GM03348 (cell line): ENCODE results near the gene CELF2.

ENCODE experiments used
- DNase-seq: peaks from one replicate; pipeline ENCODE4 v3.0.0; 2012; ENCODE audit warnings: low spot score

The CELF2 gene

DNA sequence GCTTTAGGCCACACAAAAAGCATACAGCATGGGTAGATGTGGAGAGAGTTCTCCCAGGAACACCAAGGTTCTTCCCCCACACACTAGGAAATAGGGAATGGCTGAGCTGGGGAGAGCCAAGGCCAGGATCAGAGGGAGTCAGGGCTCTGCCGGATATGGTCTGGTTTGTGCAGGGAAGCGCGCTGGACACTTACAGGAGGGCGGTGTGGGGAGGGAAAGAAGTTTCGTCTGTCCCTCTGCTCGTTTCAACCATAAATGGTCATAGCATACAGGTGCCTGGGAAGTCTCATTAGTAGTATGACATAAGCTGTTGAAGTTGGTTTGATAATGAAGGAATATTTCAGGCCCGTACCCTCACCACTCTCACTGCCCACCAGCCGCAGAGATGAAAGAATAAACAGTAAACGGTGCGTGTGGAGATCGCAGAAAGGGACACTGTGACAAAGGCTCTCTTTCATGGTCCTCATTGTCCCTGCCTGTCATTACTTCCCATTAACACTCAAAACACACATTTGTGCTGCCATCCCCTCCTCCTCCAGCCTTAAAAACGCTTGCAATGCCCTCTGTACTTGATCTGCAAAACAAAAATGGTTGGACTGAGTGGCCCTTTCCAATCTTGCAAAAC, 207.2 kb downstream of the CELF2 start:
- DNase-seq, result no peak

DNA sequence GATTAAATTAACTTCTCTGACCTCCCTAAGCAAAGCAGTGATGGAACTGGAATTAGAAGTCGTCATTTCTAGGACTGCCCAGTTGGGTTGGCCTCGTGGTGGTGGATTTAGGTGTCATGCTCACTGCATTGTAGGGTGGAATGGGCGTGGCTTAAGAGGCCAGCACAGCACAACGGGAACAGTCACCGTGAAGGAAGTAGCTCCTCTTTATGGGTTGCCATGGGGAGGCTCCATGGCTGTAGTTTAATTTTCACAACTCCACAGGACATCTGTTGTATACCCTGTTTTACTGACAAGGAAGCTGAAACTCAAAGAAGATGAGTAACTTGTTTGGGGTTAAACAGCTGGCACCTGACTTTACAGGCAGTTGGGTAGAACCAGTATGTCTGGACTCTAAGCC, 208.3 kb downstream of the CELF2 start:
- no peak for DNase-seq

DNA sequence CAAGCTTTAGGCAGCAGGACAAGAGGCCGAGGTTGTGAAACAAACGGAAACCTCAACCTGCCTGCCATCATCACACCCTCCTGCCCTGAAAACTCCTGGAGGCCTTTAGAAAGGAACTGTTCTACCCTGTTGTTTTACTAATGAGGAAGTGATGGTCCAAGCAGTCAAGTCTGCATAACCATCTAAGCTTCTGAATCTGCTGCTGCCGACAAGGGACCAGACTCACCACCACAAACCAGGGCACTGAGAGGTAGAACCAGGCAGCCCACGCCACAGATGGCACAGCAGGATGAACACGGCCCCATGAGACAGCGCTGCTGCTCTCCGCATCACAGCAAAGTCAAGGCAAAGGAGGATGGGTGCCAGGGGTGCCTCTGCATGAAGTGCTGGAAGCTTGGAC, 209.4 kb downstream of the CELF2 start:
- no peak for DNase-seq

DNA sequence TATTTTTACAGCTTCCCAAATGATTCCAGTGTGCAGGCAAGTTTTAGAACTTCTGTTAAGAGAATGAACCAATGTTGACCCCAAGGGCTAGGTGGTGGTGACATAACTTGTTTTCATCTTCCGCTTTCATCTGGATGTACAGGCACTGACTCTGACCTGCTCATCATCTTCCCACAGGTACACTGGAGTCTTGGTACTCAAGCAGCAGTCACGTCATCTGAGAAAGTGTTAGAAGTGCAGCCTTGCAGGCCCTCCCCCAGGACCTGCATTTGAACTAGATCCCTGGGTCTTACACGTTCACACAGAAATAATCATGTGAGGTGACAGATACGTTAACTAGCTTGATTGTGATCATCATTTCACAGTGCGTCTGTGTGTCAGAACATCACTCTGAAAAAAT, 212.2 kb downstream of the CELF2 start:
- no peak for DNase-seq

DNA sequence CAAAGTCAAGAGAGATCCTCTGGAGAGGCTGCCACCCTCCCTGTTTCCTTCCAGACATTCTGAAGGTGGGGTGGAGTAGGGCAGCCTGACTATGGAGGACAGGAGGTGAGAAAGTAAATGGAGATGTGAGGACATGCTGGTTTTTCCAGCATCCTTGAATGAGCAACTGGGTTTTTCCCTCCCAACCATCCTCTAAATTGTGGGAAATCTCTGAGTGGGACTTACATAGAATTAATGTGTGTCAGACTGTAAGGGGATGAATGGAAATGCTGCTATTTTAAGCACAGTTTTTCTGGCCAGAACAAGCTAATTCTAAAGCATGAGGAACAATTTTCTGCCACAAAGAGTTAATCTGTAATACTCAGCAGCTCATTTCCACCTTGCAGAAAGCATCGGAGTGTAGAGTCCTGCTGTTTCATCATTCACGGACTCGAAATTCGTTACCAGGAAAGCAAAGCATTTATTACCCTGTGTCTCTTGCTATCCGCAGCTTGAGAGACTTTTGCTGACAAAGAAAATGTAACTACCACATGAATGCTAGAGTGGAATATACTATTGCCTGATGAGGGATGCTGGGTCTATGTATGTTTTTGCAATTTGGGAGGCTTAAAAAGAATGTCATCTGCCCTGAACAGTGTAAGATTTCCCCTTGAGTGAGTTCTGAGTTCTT, 213.0 kb downstream of the CELF2 start:
- DNase-seq, result no peak

DNA sequence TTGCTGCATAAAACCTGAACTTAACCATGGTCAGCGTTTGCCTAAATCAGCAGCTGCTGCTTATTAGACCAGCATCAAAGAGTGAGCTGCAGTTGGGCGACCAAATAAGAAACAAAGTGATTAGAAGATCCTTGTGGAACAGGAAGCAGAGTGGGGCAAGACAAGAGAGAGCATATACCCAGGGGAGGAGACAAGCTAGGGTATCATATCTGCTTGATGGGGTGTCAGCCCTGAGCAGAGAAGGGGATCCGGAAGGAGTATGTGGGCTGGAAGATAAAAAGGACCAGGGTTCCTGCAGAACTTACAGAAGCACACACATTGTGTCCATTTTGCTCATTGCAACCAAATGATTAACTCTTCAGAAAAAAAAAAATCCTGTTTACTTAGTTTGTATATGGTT, 213.6 kb downstream of the CELF2 start:
- no peak for DNase-seq

DNA sequence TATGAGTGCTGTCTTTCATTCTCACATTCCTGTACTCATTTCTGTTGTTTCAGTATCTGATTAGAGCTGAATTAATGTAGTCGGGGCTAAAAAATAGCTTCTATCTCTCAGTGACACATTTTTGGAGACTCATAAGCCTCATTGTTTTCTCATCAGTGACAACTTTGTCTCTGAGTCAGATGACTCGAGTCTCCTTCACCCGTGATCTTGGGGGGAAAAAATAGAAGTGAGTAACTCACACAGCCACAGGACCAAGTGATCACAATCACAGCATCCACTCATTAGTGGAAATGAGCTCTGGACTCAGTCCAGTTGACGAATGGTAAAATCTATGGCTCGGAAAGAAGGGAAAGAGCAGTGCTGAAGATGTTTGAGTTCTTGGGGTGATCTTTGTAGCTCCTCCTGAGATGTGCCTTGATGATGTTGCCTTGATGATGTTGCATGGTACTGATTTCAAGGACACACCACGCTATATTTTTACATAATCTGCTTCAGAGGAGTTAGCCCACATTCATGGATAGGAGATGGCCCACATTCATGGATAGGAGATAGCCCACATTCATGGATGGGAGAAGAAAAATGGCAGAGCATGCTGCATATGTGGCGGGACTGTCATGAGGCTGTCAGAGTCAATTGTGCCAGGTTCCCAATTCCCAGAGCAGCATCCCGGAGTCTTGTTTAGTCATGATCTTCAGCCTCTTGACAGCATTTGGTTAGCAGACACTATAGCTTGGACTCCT, 214.7 kb downstream of the CELF2 start:
- no peak for DNase-seq

DNA sequence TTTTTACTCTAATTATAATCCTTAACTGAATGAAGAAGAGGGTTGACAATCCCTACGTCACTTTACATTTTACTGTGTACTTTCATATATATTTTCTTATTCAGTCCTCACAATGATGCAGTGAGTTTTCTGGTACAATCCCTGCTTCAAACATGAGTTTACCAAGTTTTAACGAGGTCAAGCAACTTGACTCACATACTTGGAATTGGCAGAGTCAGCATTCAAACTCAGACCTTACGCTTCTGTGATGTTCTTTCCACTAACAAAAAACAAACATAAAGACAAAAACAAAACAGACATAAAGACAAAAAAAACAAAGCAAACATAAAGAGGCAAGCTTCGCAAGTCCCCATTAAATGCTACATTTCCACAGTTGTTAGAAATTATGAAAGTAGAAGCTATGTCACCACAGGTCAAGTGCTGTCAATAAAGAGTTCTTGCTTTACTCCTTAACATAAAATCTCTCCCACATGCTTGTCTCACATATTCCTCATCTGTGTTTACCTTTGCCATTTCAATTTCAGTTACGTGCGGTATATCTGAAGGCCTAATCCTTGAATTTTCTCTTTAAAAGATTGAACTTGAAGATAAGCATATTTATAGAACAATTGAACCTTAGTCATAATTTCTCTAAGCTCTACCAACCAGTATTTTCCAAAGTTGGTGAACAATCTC, 217.3 kb downstream of the CELF2 start:
- no peak for DNase-seq

DNA sequence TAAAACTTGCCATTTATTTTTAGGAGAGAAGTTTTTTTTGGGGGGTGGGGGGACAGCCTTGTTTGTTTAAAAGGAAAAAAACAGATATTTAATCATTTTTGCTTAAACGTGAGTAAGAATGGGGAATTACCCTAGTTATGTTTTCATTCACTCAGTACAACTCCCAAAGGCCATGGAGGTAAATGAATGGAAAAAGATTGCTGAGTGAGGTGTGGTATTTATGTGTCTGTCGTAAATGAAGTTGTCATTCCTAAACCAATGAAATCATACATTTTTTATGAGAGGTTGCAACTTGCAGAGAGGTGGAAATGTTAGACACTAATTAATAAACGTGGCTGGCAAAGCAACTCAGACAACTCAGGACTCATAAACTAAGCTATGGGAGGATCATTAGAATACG, 218.1 kb downstream of the CELF2 start:
- DNase-seq, result no peak

DNA sequence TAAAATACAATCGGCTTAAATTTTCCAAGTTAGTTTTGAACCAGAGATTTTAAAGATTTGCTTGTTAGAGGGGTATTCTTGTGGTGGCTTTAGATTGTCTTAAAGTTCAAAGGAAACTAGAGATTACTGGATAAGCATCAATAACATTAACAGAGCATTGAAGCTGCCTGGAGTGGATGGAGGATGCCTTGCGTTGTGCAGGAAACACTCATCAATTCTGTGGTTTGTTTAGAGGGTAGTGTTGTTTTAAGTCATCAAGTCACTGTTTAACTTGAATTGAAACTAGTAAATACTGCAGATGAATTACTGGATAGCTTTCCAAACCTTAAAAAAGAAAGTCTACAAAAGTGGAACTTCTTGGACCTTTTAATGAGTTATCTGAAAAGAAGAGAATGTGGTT, 218.6 kb downstream of the CELF2 start:
- no peak for DNase-seq

DNA sequence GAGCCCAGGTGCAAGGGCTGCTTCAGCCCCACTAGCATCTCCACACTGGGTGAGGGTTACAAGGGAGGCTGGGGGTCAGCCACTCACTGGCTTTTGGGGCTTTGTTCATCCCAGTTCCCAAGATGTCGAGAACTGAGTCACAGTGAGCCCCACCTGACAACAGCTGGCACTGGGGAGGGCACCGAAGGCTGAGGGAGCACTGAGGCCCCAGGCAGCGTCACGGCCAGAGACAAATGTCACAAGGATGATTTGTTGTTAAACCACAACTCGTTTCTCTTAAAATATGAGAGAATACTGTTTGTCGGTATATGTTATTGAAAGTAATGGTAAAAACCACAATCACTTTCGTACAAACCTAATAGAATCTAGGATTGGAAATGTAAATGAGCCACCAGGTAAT, 219.9 kb downstream of the CELF2 start:
- no peak for DNase-seq

DNA sequence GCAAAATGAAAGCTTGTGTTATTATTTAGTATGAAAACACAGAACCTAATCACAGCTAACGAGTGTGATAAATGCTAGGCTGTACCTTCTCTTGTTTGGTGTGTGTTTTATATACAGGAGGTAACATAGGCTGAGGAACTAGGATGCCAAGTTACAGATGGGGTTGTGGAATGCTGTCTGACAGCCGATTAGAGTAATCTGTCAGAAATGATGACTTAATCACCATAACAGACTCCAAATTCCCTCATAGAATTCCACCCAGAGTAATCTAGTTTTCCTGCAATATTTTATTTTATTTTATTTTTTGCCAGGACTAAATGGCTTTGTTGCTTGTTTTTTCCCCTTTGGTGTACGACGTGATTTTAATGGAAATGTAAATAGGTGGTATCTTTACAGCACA, 221.2 kb downstream of the CELF2 start:
- no peak for DNase-seq

DNA sequence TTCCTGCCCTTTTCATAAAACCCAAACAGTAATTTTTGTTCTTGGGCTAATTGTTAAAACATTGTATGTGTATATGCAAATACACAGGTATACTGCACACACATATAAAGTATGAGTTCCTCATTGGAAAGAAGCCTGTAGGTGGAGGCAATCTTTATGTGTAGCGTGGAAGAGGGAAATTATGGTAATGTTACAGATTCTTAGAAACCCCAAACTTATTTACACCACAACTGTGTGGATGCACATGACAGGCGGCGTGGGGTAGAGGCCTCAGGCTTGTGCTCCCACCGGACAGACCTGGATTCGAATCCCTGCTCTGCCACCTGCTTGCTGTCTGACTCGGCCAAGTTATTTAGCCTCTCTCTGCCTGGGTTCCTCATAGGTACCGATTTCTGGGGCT, 223.0 kb downstream of the CELF2 start:
- no peak for DNase-seq

DNA sequence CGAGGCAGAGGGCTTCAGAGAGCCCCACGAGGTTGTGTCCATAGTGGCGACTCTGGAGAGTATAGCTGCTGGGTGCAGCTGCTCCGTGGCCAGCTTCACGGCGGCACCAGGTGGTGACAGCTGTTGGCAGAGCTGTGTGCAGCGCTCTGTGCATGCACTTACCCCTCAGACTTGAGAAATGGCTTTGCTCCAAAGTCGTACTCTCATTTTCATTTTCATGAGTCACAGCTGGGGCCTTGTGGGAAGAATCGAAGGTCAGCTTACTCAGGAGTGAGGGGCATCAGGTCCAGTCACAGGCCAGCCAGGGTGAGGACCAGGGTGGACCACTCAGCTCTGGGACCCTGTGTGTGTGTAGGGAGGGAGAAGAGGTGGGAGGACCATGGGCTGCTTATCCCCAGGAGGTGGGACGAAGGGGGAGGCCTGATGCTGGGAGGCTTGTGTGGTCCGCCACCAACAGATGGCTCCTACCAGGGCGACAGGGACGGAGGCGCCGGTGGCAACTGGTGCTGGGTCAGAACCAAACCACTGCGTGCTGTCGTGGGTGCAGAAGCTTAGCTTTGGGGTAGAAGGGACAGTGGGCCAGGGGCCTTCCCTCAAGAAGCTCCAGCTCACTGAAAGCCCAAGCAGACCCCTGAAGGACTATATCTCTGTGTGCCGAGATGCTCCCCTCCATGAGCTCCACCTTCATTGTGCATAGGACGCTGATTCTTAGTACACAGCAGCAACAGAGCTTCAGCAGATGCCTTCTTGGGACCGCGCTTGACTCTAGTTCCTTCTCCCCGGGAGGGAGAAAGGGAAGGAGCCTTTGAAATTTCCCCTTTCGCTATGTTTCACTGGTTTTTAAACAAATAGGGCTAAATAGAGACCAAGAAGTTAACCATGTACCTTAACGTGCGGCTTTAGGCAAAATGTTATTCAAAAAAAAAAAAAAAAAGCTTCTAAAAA, 225.0 kb downstream of the CELF2 start:
- DNase-seq, result no peak

DNA sequence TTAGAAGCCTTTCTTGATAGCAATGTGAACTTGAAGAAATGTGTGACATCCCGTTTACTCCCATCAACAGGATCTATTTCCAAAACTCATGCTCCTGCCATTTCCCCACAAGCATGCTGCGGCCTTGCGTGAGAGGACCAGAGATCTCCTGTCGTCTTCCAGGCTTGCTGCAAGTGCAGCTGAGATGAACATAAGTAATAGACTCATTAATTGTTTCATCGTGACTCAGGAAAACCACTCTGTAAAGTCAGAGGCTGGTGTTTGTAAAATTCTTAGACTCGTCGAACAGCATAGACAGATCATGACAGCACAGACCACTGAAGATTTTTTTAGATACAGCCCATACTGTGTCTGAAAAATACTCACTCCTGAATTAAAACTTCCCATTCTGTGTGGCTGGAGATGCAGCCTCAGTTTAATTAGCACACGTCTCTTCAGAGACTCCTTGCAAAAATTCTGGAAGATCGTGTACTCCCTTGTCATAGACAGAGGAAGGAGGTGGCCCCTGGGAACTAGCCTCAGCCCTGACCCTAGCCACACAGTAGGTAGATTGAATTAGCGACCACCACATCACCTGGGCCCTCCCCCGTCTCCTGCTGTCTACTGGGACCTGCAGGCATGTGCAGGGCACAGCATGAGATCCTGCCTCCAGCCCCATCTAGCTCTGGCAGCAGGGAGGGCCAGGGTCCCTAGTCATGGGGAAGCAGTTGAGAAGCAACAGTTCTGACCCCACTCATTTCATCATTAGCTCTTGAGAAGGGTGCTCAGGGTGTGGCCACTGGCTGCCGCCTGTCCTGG, 226.0 kb downstream of the CELF2 start:
- no peak for DNase-seq

DNA sequence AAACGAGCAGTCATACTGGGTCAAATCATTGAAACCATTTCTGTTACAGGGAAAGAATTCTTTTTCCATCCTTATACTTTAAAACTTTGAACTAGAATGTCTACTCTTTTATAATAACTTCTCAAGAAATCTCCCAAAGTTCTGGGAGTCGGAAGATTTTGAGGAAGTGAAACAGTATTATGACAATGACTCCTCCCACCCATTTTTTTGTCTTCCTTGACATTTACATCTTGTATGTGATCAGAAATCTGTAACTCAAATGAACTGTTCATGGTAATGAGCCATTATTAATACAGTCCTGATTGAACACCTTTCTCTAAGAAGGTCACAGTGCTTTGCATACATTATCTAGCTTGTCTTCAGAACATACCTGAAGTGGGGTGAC, 227.4 kb downstream of the CELF2 start:
- no peak for DNase-seq

DNA sequence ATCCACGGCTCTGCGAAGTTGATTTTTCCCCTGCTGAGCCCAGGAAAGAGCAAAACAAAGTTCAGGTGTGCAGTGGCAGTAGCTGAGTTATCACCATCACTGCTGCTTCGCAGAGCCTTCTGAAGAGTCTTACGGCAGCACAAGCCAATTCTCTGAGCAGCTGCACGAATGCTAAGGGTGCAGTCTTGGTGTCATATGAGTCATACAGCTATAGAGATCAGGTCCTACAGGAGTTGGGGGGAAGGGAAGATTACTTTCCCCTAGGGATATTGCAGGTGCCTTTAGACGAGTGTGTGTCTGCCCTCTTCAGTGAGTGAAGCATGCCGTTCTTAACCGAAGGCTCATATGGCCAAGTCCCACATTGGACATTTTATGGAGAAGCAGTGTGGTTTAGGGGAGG, 227.8 kb downstream of the CELF2 start:
- no peak for DNase-seq

DNA sequence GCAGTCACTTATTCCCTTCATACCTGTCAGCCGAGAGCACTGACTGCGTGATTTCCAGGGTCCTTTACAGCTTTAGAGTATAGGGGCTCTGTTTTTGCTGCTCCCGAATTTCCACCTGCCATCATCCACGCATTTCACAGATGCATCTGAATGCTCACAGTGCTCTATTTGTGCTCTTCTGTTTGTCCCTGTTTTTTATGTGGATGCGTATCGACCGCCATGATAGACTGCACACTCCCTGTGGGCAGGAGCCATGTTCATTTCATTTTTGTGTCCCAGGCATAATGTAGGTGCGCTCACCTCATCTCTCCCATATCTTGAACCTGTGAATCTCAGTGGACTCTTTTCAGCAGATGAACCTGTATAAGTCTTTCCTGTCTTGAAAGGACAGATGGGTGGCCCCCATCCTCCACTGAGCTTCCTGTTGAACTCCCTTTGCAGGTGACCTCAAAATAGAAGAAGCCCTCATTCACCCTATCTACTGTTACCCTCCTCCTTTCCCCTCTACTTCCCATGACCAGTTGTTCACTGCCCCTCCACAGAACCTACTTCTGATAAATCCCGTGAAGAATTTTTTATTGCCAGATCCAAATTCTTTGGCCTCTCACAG, 228.4 kb downstream of the CELF2 start:
- no peak for DNase-seq

DNA sequence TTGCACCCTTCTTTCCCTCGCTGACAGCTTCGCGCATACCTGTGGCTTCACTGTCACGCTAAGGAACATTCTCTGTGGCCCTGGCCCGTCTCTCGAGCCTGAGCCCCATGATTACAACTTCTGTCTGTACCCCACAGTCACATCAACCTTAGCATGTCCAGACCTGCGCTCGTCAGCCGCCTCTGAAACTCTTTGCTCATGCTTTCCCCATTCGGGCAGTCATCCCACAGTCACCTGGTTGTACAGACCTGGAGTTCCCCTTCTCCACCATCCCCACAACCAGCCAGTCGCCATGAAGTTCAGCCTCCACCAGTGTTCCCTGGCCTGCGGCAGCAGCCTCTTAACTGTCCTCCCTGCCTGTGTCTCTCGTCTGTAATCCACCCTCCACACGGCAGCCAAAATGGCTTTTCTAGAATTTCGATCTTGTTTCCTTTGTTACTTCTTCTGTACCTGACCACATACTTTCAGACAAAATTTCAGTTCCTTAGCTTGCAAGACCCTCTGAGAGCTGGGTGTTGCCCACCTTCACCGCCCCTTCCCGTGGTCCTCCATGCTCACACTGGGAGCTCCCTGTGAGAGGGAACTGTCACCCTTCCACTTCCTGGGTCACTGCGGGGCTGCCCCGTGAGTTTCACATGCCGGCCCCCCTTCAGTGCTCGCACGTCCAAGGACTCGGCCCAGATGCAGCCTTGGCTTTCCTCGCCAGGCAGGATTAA, 229.2 kb downstream of the CELF2 start:
- no peak for DNase-seq
